ENCODE results near the gene ZMIZ1. TPM values are rescaled to one million over a fixed set of nuclear protein-coding genes. Genes with fewer than 3 reads are reported as not detected.
A peak's percentile ranks its signal among the peaks of the same experiment; 100 is the strongest.

The ZMIZ1 gene
- total and polyA plus RNA-seq, 4 donors = 3.9 to 19.1 (median 9.8) TPM

- H3K4me3 ChIP-seq (ENCODE audit: low read depth in 1 of 3, low read length in 3 of 3) = peak overlapping the region in 1 of 3 donors; percentile 12
- 27% methylated on average over 6 of the region's 6 CpGs for WGBS
- peak overlapping the region; percentile 58 to 74 for H3K27ac ChIP-seq (ENCODE audit: low read depth in 1 of 2, low read length in 2 of 2)
- no peaks in the 10 kb centered on the region for H3K9me3 ChIP-seq (ENCODE audit: control insufficient read depth in 4 of 4, low read length in 3 of 4)
- H3K27me3 ChIP-seq (ENCODE audit: control insufficient read depth in 4 of 4, insufficient read depth in 4 of 4, low read length in 3 of 4) = no peaks in the 10 kb centered on the region
- no peak overlapping the region for H3K9ac ChIP-seq (ENCODE audit: low read depth in 1 of 2, low read length in 2 of 2)
- H3K4me1 ChIP-seq (ENCODE audit: control insufficient read depth in 4 of 4, insufficient read depth in 4 of 4, low read length in 3 of 4) = peaks cover 39 to 79% (median 54%) of the 10 kb centered on the region in 4 donors
- DNase-seq (ENCODE audit: low spot score) = no peak
- no peaks in the 10 kb centered on the region for H3K36me3 ChIP-seq (ENCODE audit: control insufficient read depth in 4 of 4, insufficient read depth in 3 of 4, low read depth in 1 of 4, low read length in 3 of 4)
- TF ChIP-seq EGR1 (IDR thresholded peaks at IDR 0.05; ENCODE audit: low read depth in 2 of 2) = no peak
- no peak for TF ChIP-seq SP1 (IDR thresholded peaks at IDR 0.05)
- no peak for TF ChIP-seq CTCF (IDR thresholded peaks at IDR 0.05; ENCODE audit: low read depth, low read length, missing input control)
- TF ChIP-seq RXRA (IDR thresholded peaks at IDR 0.05) = peak; percentile 48
- TF ChIP-seq GABPA (IDR thresholded peaks at IDR 0.05 in 1 of 2, conservative IDR thresholded peaks at IDR 0.05 in 1 of 2) = no peak
- TF ChIP-seq JUND (IDR thresholded peaks at IDR 0.05) = no peak
- TF ChIP-seq NR2F2 (IDR thresholded peaks at IDR 0.05) = peak; percentile 18
- TF ChIP-seq FOXA1 (IDR thresholded peaks at IDR 0.05) = no peak
- no peak for TF ChIP-seq YY1 (IDR thresholded peaks at IDR 0.05)
- TF ChIP-seq ZBTB33 (IDR thresholded peaks at IDR 0.05) = no peak
- no peak for TF ChIP-seq HNF4G (IDR thresholded peaks at IDR 0.05)
- no peak for TF ChIP-seq MAX (IDR thresholded peaks at IDR 0.05)
- TF ChIP-seq FOXA2 (IDR thresholded peaks at IDR 0.05) = no peak
Observed at GRCh38 chr10:79087721-79088120, 19.0 kb downstream of the ZMIZ1 start.

GRCh38 chr10:79088176-79088575, 19.4 kb downstream of the ZMIZ1 start:
- Histone ChIP-seq H3K27me3 (ENCODE audit: control insufficient read depth in 4 of 4, insufficient read depth in 4 of 4, low read length in 3 of 4) (no peaks in the 10 kb centered on the region), H3K36me3 (ENCODE audit: control insufficient read depth in 4 of 4, insufficient read depth in 3 of 4, low read depth in 1 of 4, low read length in 3 of 4) (no peaks in the 10 kb centered on the region), H3K9me3 (ENCODE audit: control insufficient read depth in 4 of 4, low read length in 3 of 4) (no peaks in the 10 kb centered on the region), H3K27ac (ENCODE audit: low read depth in 1 of 2, low read length in 2 of 2) (peak overlapping the region; percentile 58 to 74), H3K9ac (ENCODE audit: low read depth in 1 of 2, low read length in 2 of 2) (peak overlapping the region in 1 of 2 donors; percentile 32), H3K4me1 (ENCODE audit: control insufficient read depth in 4 of 4, insufficient read depth in 4 of 4, low read length in 3 of 4) (peaks cover 39 to 80% (median 56%) of the 10 kb centered on the region in 4 donors), H3K4me3 (ENCODE audit: low read depth in 1 of 3, low read length in 3 of 3) (peak overlapping the region in 1 of 3 donors; percentile 12)
- DNase-seq (ENCODE audit: low spot score) = no peak
- TF ChIP-seq RXRA (IDR thresholded peaks at IDR 0.05) (peak; percentile 67 to 78), SP1 (IDR thresholded peaks at IDR 0.05) (peak; percentile 78), REST (IDR thresholded peaks at IDR 0.05) (no peak), FOXA1 (IDR thresholded peaks at IDR 0.05) (peak; percentile 92), HNF4A (conservative IDR thresholded peaks at IDR 0.05) (peak; percentile 48 to 58), FOXA2 (IDR thresholded peaks at IDR 0.05) (peak; percentile 94), NR2F2 (IDR thresholded peaks at IDR 0.05) (no peak), JUND (IDR thresholded peaks at IDR 0.05) (no peak), CTCF (IDR thresholded peaks at IDR 0.05; ENCODE audit: low read depth, low read length, missing input control) (no peak), GABPA (IDR thresholded peaks at IDR 0.05 in 1 of 2, conservative IDR thresholded peaks at IDR 0.05 in 1 of 2) (no peak), ATF3 (IDR thresholded peaks at IDR 0.05) (no peak), ZBTB33 (IDR thresholded peaks at IDR 0.05) (no peak), YY1 (IDR thresholded peaks at IDR 0.05) (no peak), HNF4G (IDR thresholded peaks at IDR 0.05) (no peak), MAX (IDR thresholded peaks at IDR 0.05) (peak; percentile 62), RAD21 (IDR thresholded peaks at IDR 0.05) (peak in 1 of 2 donors; percentile 46)
- 22% methylated on average over 8 of the region's 8 CpGs for WGBS
